Fibroblast of lung (primary cell): ENCODE results near the gene SPRYD3. TPM values are rescaled to one million over a fixed set of nuclear protein-coding genes. Genes with fewer than 3 reads are reported as not detected.

Experiments
- DNase-seq, 2 donors: peaks; one replicate each; pipeline versions ENCODE4 v3.0.0 to v3.0.0-alpha.2; 2010; ENCODE audit warnings: low read depth in 2 of 2
- H2AFZ ChIP-seq: 2 replicates; pipeline ENCODE4 v1.5.1; 2012; ENCODE audit warnings: low read length, control low read depth, inconsistent platforms
- H3K27ac ChIP-seq: 2 replicates; pipeline ENCODE4 v1.5.1; 2011; ENCODE audit warnings: low read length, control low read depth; ENCODE audit not compliant: insufficient read depth
- H3K27me3 ChIP-seq: 2 replicates; pipeline ENCODE4 v1.5.1; 2011; ENCODE audit warnings: mild to moderate bottlenecking, low read length; ENCODE audit not compliant: control insufficient read depth, insufficient read depth
- H3K36me3 ChIP-seq: 2 replicates; pipeline ENCODE4 v1.5.1; 2011; ENCODE audit warnings: low read length; ENCODE audit not compliant: control insufficient read depth, insufficient read depth
- H3K4me1 ChIP-seq: 2 replicates; pipeline ENCODE4 v1.5.1; 2011; ENCODE audit warnings: low read length; ENCODE audit not compliant: control insufficient read depth, insufficient read depth; ENCODE audit errors: extremely low read depth
- H3K4me2 ChIP-seq: 2 replicates; pipeline ENCODE4 v1.5.1; 2011; ENCODE audit warnings: low read length, control low read depth; ENCODE audit not compliant: insufficient read depth; ENCODE audit errors: extremely low read depth
- H3K4me3 ChIP-seq, 4 experiments: fragments of 200-600 bp in 1 of 4; sonication (generic) in 1 of 4; replicated peaks in 1 of 4; 2 replicates each; pipeline ENCODE4 v1.5.1; 2011 to 2016; ENCODE audit warnings: low read length in 4 of 4, low read depth in 3 of 4, mild to moderate bottlenecking in 3 of 4, control low read depth in 2 of 4, inconsistent platforms in 1 of 4, mixed read lengths in 1 of 4; ENCODE audit not compliant: insufficient read depth in 1 of 4; ENCODE audit errors: control extremely low read depth in 1 of 4
- H3K79me2 ChIP-seq: 2 replicates; pipeline ENCODE4 v1.5.1; 2012; ENCODE audit warnings: mild to moderate bottlenecking, low read length, inconsistent platforms; ENCODE audit not compliant: control insufficient read depth, insufficient read depth
- H3K9ac ChIP-seq: 2 replicates; pipeline ENCODE4 v1.5.1; 2011; ENCODE audit warnings: mild to moderate bottlenecking, low read length, control low read depth; ENCODE audit not compliant: insufficient read depth
- H3K9me3 ChIP-seq: 2 replicates; pipeline ENCODE4 v1.5.1; 2012; ENCODE audit warnings: low read depth, low read length; ENCODE audit not compliant: control insufficient read depth, insufficient read depth
- H4K20me1 ChIP-seq: 2 replicates; pipeline ENCODE4 v1.5.1; 2011; ENCODE audit warnings: low read length; ENCODE audit not compliant: control insufficient read depth, insufficient read depth; ENCODE audit errors: extremely low read depth
- EZH2 ChIP-seq: IDR thresholded peaks from 2 replicates; pipeline ENCODE4 v1.5.1; 2012; ENCODE audit warnings: low read length, control low read depth, mild to moderate bottlenecking; ENCODE audit errors: missing control alignments
- polyA plus RNA-seq, 2 donors: library from polyadenylated mRNA; depleted of rRNA in 1 of 2; stranded (reverse) in 1 of 2; unstranded in 1 of 2; fragments of >200 nt; gene quantifications; 2 replicates each; pipeline ENCODE4 v1.2.1, GENCODE V29; 2011 to 2012; ENCODE audit warnings: missing spikeins in 1 of 2
- total RNA-seq: library from RNA; depleted of rRNA; stranded (reverse); fragments of >200 nt; gene quantifications from 2 replicates; pipeline ENCODE4 v1.2.1, GENCODE V29; 2014
- TF ChIP-seq, protein P1 (sequence below), 2 donors: IDR thresholded peaks in 1 of 2; conservative IDR thresholded peaks in 1 of 2; 1 replicate in 1 of 2; 2 replicates in 1 of 2; pipeline ENCODE4 v1.5.1; 2011 to 2012; ENCODE audit warnings: low read length in 2 of 2, control low read depth in 1 of 2, inconsistent platforms in 1 of 2, low read depth in 1 of 2, mild to moderate bottlenecking in 1 of 2

SPRYD3 gene
- total and polyA plus RNA-seq, 2 donors (not counting 1 experiment from before 2014, with no cell fraction given): 18.2 to 23.3 TPM

DNA sequence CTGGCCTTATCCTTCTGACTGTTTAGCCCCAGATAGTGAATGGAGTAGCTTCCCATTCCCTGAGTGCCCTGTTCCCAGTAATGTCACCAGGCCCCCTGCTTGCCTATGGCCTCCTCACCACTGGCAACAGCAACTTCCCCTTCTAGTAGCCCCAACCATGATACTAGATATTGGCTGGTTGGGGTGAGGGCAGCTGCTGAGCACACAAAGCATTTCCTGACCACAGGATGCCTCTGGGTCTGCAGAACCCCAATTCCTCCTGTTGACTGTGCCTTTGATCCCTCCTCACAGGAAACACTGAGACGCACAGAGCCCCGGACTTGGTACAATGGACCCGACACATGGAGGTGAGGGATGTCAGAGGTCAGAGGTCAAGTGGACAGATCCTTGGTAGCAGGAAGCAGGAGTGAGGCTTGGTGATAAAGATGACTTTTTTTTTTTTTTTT is 24.7 kb upstream of the SPRYD3 start:
- Histone ChIP-seq H3K9ac (no peak overlapping the region), H2AFZ (no peak overlapping the region), H3K9me3 (no peaks in the 10 kb centered on the region), H3K4me1 (peaks cover 3% of the 10 kb centered on the region), H4K20me1 (no peaks in the 10 kb centered on the region), H3K4me2 (no peak overlapping the region), H3K27me3 (no peaks in the 10 kb centered on the region), H3K36me3 (peaks cover 8% of the 10 kb centered on the region), H3K4me3 (no peak overlapping the region), H3K27ac (no peak overlapping the region), H3K79me2 (peaks cover 2% of the 10 kb centered on the region)
- TF ChIP-seq EZH2: no peak
- TF ChIP-seq, protein P1, sequence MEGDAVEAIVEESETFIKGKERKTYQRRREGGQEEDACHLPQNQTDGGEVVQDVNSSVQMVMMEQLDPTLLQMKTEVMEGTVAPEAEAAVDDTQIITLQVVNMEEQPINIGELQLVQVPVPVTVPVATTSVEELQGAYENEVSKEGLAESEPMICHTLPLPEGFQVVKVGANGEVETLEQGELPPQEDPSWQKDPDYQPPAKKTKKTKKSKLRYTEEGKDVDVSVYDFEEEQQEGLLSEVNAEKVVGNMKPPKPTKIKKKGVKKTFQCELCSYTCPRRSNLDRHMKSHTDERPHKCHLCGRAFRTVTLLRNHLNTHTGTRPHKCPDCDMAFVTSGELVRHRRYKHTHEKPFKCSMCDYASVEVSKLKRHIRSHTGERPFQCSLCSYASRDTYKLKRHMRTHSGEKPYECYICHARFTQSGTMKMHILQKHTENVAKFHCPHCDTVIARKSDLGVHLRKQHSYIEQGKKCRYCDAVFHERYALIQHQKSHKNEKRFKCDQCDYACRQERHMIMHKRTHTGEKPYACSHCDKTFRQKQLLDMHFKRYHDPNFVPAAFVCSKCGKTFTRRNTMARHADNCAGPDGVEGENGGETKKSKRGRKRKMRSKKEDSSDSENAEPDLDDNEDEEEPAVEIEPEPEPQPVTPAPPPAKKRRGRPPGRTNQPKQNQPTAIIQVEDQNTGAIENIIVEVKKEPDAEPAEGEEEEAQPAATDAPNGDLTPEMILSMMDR (conservative IDR thresholded peaks at IDR 0.05 in 1 of 2, IDR thresholded peaks at IDR 0.05 in 1 of 2; ENCODE audit: low read depth in 1 of 2, low read length in 2 of 2): no peak
- no peak for DNase-seq

DNA sequence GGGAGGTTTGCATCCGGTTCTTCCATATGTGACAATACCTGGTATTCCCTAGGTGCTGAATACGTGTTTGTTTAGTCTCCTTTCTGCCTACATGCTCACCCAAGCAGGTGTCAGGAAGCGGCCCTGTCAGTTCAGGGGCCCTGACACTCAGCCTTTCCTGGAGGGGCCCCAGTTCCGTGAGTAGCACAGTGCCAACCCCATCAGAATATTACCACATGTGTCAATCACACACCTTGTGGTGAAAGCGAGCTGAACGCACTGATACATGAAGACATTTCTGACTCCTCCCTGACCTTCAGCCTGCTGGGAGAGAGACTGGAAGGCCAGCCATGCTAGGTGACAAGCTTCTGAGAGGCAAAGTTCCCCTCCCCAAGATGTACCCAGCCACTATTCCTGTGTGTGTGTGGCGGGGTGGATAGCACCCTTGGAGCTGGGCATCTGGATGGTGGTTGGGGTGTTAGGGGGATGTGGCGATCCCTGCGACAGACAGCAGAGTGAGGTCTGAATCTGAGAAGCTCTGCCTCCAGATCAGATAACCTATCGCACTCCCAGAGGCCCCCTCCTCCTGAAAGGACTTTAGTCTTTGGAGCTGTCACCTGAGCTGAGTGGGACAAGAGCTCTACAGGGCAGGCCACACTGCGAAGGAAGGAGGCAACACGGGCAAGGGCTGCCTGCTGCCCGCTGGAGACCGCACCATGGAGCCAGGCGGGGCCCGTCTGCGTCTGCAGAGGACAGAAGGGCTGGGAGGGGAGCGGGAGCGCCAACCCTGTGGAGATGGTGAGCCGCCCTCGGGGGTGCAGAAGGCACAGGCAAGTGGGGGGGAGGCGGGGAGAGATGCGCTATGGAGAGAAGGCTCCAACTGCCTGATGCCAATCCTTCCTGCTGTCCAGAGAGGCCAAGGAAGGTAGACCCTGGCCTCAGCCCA is 24.0 kb upstream of the SPRYD3 start, which contains the start of gene SOAT2:
TSS of gene SOAT2 (plus strand) at position 604 of the 925 bp plus-strand sequence. CDS start at position 696, 92 bp downstream.
- Histone ChIP-seq H2AFZ (no peak within 1 kb of the TSS), H3K4me1 (peaks cover 4% of the 10 kb centered on the region), H4K20me1 (no peaks in the 10 kb centered on the region), H3K36me3 (peaks cover 8% of the 10 kb centered on the region), H3K4me2 (no peak within 1 kb of the TSS), H3K9me3 (no peaks in the 10 kb centered on the region), H3K79me2 (peaks cover 2% of the 10 kb centered on the region), H3K27ac (no peak within 1 kb of the TSS), H3K4me3 (no peak within 1 kb of the TSS), H3K9ac (no peak within 1 kb of the TSS), H3K27me3 (no peaks in the 10 kb centered on the region)
- DNase-seq: no peak
- TF ChIP-seq, protein P1 (conservative IDR thresholded peaks at IDR 0.05 in 1 of 2, IDR thresholded peaks at IDR 0.05 in 1 of 2; ENCODE audit: low read depth in 1 of 2, low read length in 2 of 2): no peak
- TF ChIP-seq EZH2: no peak

DNA sequence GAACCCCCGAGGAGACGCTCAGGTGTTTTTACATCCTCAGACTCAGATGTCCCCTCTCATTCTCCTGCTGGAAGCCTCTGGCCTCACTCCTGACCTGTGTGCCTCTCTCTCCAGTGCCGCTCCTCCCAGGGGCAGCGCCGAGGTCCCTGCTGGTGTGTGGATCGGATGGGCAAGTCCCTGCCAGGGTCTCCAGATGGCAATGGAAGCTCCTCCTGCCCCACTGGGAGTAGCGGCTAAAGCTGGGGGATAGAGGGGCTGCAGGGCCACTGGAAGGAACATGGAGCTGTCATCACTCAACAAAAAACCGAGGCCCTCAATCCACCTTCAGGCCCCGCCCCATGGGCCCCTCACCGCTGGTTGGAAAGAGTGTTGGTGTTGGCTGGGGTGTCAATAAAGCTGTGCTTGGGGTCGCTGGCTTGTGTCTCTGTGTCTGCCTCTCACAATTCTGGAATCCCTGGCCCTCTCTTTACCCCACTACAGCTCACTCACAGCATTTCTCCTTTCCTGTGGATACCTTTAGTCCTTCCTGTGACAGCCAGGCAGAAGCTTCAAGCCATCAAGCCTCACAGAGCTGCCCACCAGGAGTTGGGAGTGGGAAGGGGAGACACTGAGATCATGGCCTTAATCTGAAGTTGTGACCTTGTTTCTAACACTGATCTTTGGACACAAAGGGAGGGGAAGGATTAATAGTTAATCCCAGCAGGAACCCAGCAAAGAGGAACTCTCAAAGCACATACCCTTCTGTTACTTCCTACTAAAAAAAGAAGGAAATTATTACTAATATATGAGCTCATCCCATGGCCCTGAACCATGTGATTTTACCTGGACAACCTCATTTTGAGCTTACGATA is 23.0 kb upstream of the SPRYD3 start:
- Histone ChIP-seq H4K20me1 (no peaks in the 10 kb centered on the region), H3K4me2 (no peak overlapping the region), H3K79me2 (peaks cover 2% of the 10 kb centered on the region), H3K27ac (no peak overlapping the region), H3K36me3 (peaks cover 8% of the 10 kb centered on the region), H3K27me3 (no peaks in the 10 kb centered on the region), H3K4me1 (peaks cover 6% of the 10 kb centered on the region), H3K4me3 (no peak overlapping the region), H3K9ac (no peak overlapping the region), H3K9me3 (no peaks in the 10 kb centered on the region), H2AFZ (no peak overlapping the region)
- TF ChIP-seq EZH2: no peak
- TF ChIP-seq, protein P1 (conservative IDR thresholded peaks at IDR 0.05 in 1 of 2, IDR thresholded peaks at IDR 0.05 in 1 of 2; ENCODE audit: low read depth in 1 of 2, low read length in 2 of 2): no peak
- DNase-seq: no peak
